ENCODE results near the gene PARVG. TPM values are rescaled to one million over a fixed set of nuclear protein-coding genes. Genes with fewer than 3 reads are reported as not detected.

The PARVG gene
- total RNA-seq, 2 donors from 2014 or later: 74.9 to 81.5 TPM

- ATAC-seq (replicated peaks in 1 of 2) (no peak), DNase-seq (no peak)
- no peak overlapping the region for H3K27ac Mint-ChIP-seq
- peaks cover 6 to 14% of the 10 kb centered on the region in 2 donors for H3K36me3 Mint-ChIP-seq (ENCODE audit: insufficient read depth in 2 of 2)
- peaks cover 0 to 6% of the 10 kb centered on the region in 2 donors for H3K9me3 Mint-ChIP-seq
- H3K4me1 Mint-ChIP-seq (ENCODE audit: low read depth): no peaks in the 10 kb centered on the region
- H3K4me3 Mint-ChIP-seq: no peak overlapping the region
- H3K27me3 Mint-ChIP-seq (ENCODE audit: low read depth): no peaks in the 10 kb centered on the region
Measured at GRCh38 chr22:44206696-44207095, 26.0 kb downstream of the PARVG start.

DNA sequence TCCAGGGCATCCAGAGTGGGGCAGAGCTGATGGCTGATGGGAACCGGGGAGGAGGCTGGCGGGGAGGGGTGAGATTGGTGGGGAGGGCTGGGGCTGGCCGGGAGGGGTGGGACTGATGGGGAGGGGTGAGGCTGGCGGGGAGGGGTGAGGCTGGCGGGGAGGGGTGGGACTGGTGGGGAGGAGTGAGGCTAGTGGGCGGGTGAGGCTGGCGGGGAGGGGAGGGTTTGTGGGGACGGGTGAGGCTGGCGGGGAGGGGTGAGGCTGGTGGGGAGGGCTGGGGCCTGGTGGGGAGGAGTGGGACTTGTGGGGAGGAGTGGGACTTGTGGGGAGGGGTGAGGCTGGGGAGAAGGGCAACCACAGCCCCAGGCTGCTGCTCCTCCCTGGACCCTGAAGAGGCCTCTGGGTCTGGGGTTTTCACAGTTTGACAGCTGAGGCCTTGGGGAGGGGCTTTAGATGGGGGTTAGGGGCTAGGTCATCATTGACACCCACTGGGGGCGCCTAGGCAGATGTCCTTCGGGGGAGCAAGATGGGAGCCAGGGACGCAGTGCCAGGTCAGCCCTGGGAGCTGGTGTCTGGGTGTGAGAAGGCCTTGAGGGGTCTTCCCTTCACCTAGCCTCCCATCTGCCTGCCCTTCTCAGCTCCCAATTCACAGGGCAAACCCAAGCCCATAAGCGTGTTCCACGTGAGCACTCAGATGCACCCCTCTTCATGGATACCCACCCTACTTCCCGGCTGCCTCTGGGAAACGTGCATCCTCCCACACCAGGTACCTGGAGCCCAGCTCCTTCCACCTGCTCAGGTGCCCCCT, 26.7 kb downstream of the PARVG start:
- no peaks in the 10 kb centered on the region for H3K27me3 Mint-ChIP-seq (ENCODE audit: low read depth)
- DNase-seq (no peak), ATAC-seq (replicated peaks in 1 of 2) (no peak)
- peaks cover 6 to 14% of the 10 kb centered on the region in 2 donors for H3K36me3 Mint-ChIP-seq (ENCODE audit: insufficient read depth in 2 of 2)
- H3K27ac Mint-ChIP-seq: no peak overlapping the region
- no peaks in the 10 kb centered on the region for H3K4me1 Mint-ChIP-seq (ENCODE audit: low read depth)
- peaks cover 0 to 6% of the 10 kb centered on the region in 2 donors for H3K9me3 Mint-ChIP-seq
- no peak overlapping the region for H3K4me3 Mint-ChIP-seq

GRCh38 chr22:44207981-44208317, 27.2 kb downstream of the PARVG start:
- no peak for DNase-seq
- peaks cover 6 to 14% of the 10 kb centered on the region in 2 donors for H3K36me3 Mint-ChIP-seq (ENCODE audit: insufficient read depth in 2 of 2)
- no peaks in the 10 kb centered on the region for H3K4me1 Mint-ChIP-seq (ENCODE audit: low read depth)
- no peaks in the 10 kb centered on the region for H3K27me3 Mint-ChIP-seq (ENCODE audit: low read depth)
- peaks cover 0 to 6% of the 10 kb centered on the region in 2 donors for H3K9me3 Mint-ChIP-seq
- ATAC-seq (replicated peaks in 1 of 2): no peak
- H3K4me3 Mint-ChIP-seq: no peak overlapping the region
- H3K27ac Mint-ChIP-seq: no peak overlapping the region

DNA sequence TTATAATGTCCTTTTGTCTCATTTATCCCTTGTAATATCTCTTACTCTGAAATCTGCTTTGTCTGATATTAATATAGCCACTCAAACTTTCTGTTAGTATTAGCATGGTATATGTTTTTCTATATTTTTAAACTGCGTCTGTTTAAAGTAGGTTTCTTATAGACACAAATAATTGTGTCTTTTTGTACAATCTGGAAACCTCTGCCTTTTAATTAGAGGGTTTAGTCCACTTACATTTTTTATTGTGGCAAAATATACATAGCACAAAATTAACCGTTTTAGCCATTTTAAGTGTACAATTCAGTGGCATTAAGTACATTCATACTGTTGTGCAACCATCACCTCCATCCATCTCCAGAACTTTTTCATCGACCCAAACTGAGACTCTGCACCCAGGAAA, 28.6 kb downstream of the PARVG start:
- Mint-ChIP-seq H3K4me3 (no peak overlapping the region), H3K9me3 (peaks cover 0 to 6% of the 10 kb centered on the region in 2 donors), H3K27me3 (ENCODE audit: low read depth) (no peaks in the 10 kb centered on the region), H3K27ac (no peak overlapping the region), H3K4me1 (ENCODE audit: low read depth) (no peaks in the 10 kb centered on the region), H3K36me3 (ENCODE audit: insufficient read depth in 2 of 2) (peaks cover 6 to 14% of the 10 kb centered on the region in 2 donors)
- ATAC-seq (replicated peaks in 1 of 2) (no peak), DNase-seq (no peak)

DNA sequence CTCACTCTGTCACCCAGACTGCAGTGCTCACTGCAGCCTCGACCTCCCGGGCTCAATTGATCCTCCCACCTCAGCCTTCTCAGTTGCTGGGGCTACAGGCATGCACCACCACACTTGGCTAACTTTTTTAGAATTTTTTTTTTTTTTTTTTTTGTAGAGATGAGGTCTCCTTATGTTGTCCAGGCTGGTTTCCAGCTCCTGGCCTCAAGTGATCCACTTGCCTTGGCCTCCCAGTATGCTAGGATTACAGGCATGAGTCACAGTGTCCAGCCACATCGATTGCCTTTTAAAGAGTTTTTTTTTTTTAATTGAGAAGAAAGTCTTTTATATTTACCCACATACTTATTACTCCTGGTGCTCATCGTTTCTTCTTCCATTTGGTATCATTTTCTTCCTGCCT, 30.0 kb downstream of the PARVG start:
- DNase-seq (no peak), ATAC-seq (replicated peaks in 1 of 2) (no peak)
- H3K36me3 Mint-ChIP-seq (ENCODE audit: insufficient read depth in 2 of 2): peaks cover 6 to 14% of the 10 kb centered on the region in 2 donors
- H3K9me3 Mint-ChIP-seq: peaks cover 0 to 6% of the 10 kb centered on the region in 2 donors
- H3K4me3 Mint-ChIP-seq: no peak overlapping the region
- no peak overlapping the region for H3K27ac Mint-ChIP-seq
- no peaks in the 10 kb centered on the region for H3K27me3 Mint-ChIP-seq (ENCODE audit: low read depth)
- H3K4me1 Mint-ChIP-seq (ENCODE audit: low read depth): no peaks in the 10 kb centered on the region

- peaks cover 6 to 16% of the 10 kb centered on the region in 2 donors for H3K36me3 Mint-ChIP-seq (ENCODE audit: insufficient read depth in 2 of 2)
- H3K27ac Mint-ChIP-seq: no peak overlapping the region
- H3K9me3 Mint-ChIP-seq: peaks cover 2 to 6% of the 10 kb centered on the region in 2 donors
- ATAC-seq (replicated peaks in 1 of 2): no peak
- H3K4me3 Mint-ChIP-seq: no peak overlapping the region
- H3K27me3 Mint-ChIP-seq (ENCODE audit: low read depth): no peaks in the 10 kb centered on the region
- no peak for DNase-seq
- no peaks in the 10 kb centered on the region for H3K4me1 Mint-ChIP-seq (ENCODE audit: low read depth)
Measured at GRCh38 chr22:44211256-44211945, 30.7 kb downstream of the PARVG start.

DNA sequence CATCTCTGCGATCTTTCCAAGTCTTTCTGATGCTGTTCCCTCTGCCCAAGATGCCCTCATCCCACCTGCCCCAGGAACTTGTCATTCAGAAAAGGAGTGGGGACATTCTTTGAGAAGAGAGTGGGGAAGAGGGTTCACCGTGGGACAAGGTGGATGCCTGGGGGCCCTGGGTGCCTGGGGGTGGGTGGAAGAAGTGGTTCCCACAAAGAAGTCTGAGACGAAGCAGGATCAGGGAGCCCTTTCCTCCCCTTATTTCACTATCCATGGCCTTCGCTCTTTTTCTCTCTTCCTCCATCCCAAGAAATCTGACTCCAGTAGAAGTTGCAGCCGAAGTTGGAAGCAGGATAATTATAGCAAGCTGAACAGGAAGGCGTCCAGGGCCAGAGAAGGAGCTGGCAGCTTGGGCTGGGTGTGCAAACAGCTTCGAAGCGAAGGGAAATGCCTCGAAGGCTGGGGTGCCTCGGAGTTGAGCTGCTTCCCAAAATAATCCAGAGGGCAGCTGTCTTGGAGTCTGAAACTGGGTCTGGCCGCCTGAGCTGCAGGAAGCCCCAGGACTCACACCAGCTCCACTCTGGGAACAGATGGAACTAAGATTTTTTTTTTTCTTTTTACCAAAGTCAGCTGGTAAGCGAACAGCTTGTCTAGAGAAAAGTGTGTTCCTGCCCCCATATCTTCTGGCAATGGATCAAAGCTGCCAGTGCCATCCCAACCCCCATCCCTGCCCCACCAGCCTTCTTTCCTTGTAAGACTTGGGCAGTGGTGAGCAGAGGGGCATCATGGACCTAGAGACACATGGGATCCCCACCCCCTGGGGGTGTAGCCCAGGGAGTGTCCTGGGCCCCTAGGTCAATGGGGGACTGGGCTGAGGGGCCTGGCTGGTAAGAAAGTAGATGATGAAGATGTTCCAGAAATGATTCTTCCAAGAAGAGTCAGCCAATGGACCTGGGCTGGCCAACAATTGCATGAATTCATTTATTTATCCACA, 31.5 kb downstream of the PARVG start:
- peaks cover 2 to 6% of the 10 kb centered on the region in 2 donors for H3K9me3 Mint-ChIP-seq
- no peak overlapping the region for H3K4me3 Mint-ChIP-seq
- DNase-seq: no peak
- no peak overlapping the region for H3K27ac Mint-ChIP-seq
- no peaks in the 10 kb centered on the region for H3K27me3 Mint-ChIP-seq (ENCODE audit: low read depth)
- H3K4me1 Mint-ChIP-seq (ENCODE audit: low read depth): no peaks in the 10 kb centered on the region
- peaks cover 6 to 16% of the 10 kb centered on the region in 2 donors for H3K36me3 Mint-ChIP-seq (ENCODE audit: insufficient read depth in 2 of 2)
- ATAC-seq (replicated peaks in 1 of 2): no peak

DNA sequence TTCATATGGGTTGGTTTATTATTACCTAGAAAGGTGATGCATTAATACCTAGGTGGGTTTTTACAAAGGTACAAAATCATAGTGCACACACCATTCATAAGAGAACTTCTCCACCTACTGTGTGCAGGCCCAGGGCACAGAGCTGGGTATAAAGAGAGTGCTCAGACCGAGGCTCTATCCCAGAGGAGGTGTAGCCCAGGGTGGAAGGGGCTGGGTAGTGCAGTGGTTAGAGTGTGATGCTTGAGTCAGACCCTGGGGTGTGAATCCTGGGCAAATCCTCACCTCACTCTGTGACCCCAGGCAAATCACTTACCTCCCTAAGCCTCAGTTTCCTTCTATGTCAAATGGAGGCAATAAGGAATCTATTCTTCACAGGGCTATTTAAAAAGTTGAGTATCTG, 32.2 kb downstream of the PARVG start:
- H3K27me3 Mint-ChIP-seq (ENCODE audit: low read depth): no peaks in the 10 kb centered on the region
- H3K4me1 Mint-ChIP-seq (ENCODE audit: low read depth): no peaks in the 10 kb centered on the region
- no peak overlapping the region for H3K4me3 Mint-ChIP-seq
- no peak overlapping the region for H3K27ac Mint-ChIP-seq
- DNase-seq (no peak), ATAC-seq (replicated peaks in 1 of 2) (no peak)
- H3K9me3 Mint-ChIP-seq: peaks cover 2 to 6% of the 10 kb centered on the region in 2 donors
- H3K36me3 Mint-ChIP-seq (ENCODE audit: insufficient read depth in 2 of 2): peaks cover 6 to 16% of the 10 kb centered on the region in 2 donors

DNA sequence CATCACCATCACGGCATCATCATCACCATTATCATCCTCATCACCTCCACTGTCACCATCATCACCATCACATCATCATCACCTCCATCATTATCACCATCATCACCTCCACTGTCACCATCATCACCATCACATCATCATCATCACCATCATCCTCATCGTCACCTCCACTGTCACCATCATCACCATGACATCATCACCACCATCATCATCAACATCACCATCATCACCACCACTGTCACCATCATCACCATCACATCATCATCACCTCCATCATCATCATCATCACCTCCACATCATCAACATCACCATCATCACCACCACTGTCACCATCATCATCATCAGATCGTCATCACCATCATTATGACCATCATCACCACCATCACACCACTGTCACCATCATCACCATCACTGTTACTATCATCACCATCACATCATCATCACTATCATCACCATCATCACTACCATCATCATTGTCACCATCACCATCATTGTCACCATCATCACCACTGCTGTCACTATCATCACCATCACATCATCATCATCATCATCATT, 32.8 kb downstream of the PARVG start:
- no peak for ATAC-seq (replicated peaks in 1 of 2)
- H3K27me3 Mint-ChIP-seq (ENCODE audit: low read depth): no peaks in the 10 kb centered on the region
- DNase-seq: no peak
- no peak overlapping the region for H3K4me3 Mint-ChIP-seq
- H3K36me3 Mint-ChIP-seq (ENCODE audit: insufficient read depth in 2 of 2): peaks cover 6 to 16% of the 10 kb centered on the region in 2 donors
- no peaks in the 10 kb centered on the region for H3K4me1 Mint-ChIP-seq (ENCODE audit: low read depth)
- no peak overlapping the region for H3K27ac Mint-ChIP-seq
- peaks cover 2 to 6% of the 10 kb centered on the region in 2 donors for H3K9me3 Mint-ChIP-seq

GRCh38 chr22:44214187-44214586, 33.5 kb downstream of the PARVG start:
- DNase-seq: no peak
- Mint-ChIP-seq H3K27me3 (ENCODE audit: low read depth) (no peaks in the 10 kb centered on the region), H3K4me3 (no peak overlapping the region), H3K9me3 (peaks cover 2 to 3% of the 10 kb centered on the region in 2 donors), H3K27ac (no peak overlapping the region), H3K36me3 (ENCODE audit: insufficient read depth in 2 of 2) (peaks cover 6 to 12% of the 10 kb centered on the region in 2 donors), H3K4me1 (ENCODE audit: low read depth) (no peaks in the 10 kb centered on the region)
- no peak for ATAC-seq (replicated peaks in 1 of 2)

GRCh38 chr22:44214764-44215163, 34.0 kb downstream of the PARVG start:
- Mint-ChIP-seq H3K27ac (no peak overlapping the region), H3K9me3 (peaks cover 0 to 2% of the 10 kb centered on the region in 2 donors), H3K36me3 (ENCODE audit: insufficient read depth in 2 of 2) (peaks cover 2 to 7% of the 10 kb centered on the region in 2 donors), H3K4me3 (no peak overlapping the region), H3K27me3 (ENCODE audit: low read depth) (no peaks in the 10 kb centered on the region), H3K4me1 (ENCODE audit: low read depth) (no peaks in the 10 kb centered on the region)
- ATAC-seq (replicated peaks in 1 of 2) (no peak), DNase-seq (no peak)

DNA sequence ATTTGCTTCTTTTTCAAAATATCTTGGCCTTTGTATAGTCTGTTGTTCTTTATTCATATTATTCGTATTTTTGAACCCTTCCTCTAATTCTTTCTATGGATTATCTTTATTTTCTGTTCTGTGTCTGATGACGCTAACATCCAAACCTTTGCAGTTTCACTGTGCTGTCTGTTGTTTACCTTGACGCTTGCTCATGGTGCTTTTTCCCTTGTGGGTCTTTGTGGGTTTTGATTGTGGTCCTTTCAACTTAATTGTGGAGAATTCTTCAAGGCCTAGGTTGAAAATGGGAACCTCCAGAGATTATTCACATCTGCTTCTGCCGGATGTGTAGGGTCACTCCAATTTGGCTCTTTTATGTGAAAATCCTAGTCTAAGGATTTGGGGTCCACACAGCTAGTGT, 34.6 kb downstream of the PARVG start:
- Mint-ChIP-seq H3K4me3 (no peak overlapping the region), H3K27me3 (ENCODE audit: low read depth) (no peaks in the 10 kb centered on the region), H3K9me3 (peaks cover 0 to 2% of the 10 kb centered on the region in 2 donors), H3K36me3 (ENCODE audit: insufficient read depth in 2 of 2) (peaks cover 0 to 4% of the 10 kb centered on the region in 2 donors), H3K27ac (no peak overlapping the region), H3K4me1 (ENCODE audit: low read depth) (no peaks in the 10 kb centered on the region)
- no peak for ATAC-seq (replicated peaks in 1 of 2)
- no peak for DNase-seq

All from activated T-cell treated with anti-CD3 and anti-CD28 coated beads, Interleukin-2, amount 50 U/mL, for 72 hours (primary cell).